TTC549 (cell line): ENCODE data around the gene DUT.
A peak's percentile ranks its signal among the peaks of the same experiment; 100 is the strongest.
"Not testable (repeated sequence)": the region's sequence is repeated elsewhere in the genome, so short reads cannot be mapped to it uniquely, and the experiment has no call there.

Experiments used
- FAIRE-seq: peaks from 2 replicates; lab custom pipeline; 2012; peaks lifted over from hg19 to GRCh38; lab: Jason Lieb, UNC

DUT gene

GRCh38 chr15:48330855-48331795 is at the start of gene DUT:
TSS of gene DUT (plus strand) at chr15:48331429. CDS start at chr15:48331516, 87 bp downstream.
- FAIRE-seq = no peak

GRCh38 chr15:48281674-48282073 is 49.6 kb upstream of the DUT start:
- FAIRE-seq = no peak

- no peak for FAIRE-seq
Observed at GRCh38 chr15:48282216-48282615, 49.0 kb upstream of the DUT start.

DNA sequence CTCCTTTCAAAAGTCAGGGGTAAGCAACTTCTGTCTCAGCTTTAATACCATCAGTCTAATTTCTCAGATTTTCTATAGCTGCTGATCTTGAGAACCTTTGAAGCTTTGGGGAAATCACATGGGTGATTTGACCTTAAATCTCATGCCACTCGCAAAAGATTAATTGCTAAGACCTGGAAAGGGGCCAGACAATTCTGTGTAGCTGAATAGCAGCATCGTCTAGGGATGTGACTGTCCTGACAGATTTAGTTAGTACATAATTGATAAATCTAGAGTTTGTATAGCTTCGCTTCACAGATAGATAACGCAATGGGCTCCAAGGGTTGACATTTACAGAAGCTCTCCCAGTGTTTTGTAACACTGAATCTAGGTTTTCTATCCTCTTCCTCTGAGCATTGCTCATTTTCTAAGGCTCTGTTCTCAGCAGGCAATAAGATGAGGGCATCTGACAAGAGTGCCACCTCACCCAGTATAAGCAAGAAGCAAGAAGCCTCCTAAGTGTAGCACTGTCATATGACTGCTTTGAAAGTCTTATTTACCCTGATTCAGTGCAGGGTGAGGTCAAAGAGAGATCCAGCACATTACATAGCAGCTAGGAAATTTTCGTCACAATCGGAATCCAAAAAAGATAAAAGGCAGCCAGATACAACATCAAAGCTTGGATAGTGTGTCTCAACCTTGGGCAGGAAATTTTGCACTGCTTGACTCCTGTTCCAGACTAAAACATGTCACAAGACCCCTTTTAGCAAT is 47.7 kb upstream of the DUT start:
- no peak for FAIRE-seq

- FAIRE-seq = peak; percentile 62
Observed at GRCh38 chr15:48285329-48286214, 45.7 kb upstream of the DUT start.

GRCh38 chr15:48289628-48290027 is 41.6 kb upstream of the DUT start:
- FAIRE-seq = no peak

DNA sequence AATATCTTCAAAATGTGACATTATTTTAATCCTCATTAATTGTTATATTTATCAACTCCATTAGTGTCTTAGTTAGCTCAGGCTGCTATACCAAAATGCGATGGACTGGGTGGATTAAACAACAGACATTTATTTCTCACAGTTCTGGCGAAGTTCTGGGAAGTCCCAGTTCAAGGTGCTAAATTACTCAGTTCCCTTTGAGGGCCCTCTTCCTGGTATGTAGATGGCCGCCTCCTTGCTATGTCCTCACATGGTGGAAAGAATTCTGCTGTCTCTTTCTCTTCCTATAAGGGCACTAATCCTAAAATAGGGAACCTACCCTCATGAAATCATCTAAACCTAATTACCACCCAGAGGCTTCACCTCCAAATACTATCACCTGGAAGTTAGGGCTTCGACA is 38.8 kb upstream of the DUT start:
- FAIRE-seq = no peak

GRCh38 chr15:48297668-48298067 is 33.6 kb upstream of the DUT start:
- no peak for FAIRE-seq

DNA sequence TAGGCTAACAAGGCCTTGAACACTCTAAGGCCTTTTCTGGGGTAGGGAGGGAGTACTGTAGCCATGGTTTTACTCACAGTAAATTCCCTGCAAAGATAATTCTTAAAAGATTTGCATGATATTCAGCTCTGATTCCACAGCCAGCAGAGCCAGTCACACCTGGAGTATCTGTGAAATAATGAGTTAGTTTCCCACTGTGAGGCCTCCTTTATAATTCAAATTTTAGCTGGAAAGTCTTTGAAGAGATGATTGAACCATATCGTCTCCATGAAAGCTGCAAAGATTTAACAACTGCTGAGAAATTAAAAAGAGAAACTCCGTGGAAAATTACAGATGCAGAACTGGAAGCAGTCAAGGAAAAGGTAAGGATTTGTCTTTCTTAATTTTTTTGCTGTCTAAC is 32.3 kb upstream of the DUT start:
- no peak for FAIRE-seq

DNA sequence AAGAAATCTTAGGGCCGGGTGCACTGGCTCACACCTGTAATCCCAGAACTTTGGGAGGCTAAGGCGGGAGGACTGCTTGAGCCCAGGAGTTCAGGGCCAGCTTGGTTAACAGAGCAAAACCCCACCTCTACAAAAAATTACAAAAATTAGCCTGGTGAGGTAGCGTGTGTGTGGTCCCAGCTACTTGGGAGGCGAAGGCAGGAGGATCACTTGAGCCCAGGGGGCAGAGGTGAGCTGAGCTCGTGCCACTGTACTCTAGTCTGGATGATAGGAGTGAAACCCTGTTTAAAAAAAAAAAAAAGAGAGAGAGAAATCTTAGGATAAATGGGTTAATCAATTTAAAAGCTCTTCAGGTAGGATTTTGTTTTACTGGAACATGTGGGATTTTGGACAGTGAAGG is 31.2 kb upstream of the DUT start:
- no peak for FAIRE-seq

- no peak for FAIRE-seq
Observed at GRCh38 chr15:48304398-48304797, 26.8 kb upstream of the DUT start.

DNA sequence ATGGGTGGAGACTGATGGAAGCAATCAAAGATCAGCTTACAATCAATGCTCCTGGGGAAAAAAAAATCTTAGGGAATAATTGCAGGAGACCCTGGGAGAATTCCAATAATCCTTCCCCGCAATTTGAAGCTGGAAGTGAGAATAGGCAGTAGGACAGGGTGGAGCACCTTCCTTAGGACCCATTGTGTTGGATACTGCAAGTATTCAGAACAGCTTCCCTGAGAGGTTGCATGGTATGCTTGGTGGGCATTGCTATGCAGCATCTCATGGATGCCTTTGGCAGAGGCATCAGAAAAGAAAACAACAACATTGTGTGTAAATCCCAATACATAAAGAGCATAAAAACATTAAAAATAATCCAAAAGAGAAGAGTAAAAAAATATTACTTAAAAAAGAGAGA is 24.6 kb upstream of the DUT start:
- no peak for FAIRE-seq

GRCh38 chr15:48307586-48307985 is 23.6 kb upstream of the DUT start:
- no peak for FAIRE-seq

GRCh38 chr15:48309740-48310139 is 21.5 kb upstream of the DUT start:
- FAIRE-seq = no peak

GRCh38 chr15:48313216-48313615 is 18.0 kb upstream of the DUT start:
- FAIRE-seq = no peak

DNA sequence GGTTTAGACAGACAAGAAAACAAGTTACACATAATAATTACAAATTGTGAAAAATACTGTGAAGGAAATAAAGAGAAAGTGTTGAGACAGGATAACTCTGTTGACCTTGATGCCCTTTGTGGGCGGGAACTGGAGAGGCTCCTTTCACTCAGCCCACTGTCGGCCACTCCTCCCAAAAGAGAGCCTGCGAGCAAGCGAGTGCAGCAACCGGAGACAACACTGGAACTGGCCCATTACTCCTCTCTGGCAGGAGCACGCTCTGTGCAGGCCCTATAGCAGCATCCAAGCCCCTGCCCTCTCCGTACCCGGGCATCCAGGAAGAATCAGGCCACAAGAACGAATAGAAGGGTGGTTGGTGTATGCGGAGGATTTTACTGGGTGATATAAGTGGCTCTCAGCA is 16.2 kb upstream of the DUT start:
- FAIRE-seq = no peak

GRCh38 chr15:48317221-48317620 is 14.0 kb upstream of the DUT start:
- no peak for FAIRE-seq

GRCh38 chr15:48318131-48318530 is 13.1 kb upstream of the DUT start:
- FAIRE-seq = no peak

DNA sequence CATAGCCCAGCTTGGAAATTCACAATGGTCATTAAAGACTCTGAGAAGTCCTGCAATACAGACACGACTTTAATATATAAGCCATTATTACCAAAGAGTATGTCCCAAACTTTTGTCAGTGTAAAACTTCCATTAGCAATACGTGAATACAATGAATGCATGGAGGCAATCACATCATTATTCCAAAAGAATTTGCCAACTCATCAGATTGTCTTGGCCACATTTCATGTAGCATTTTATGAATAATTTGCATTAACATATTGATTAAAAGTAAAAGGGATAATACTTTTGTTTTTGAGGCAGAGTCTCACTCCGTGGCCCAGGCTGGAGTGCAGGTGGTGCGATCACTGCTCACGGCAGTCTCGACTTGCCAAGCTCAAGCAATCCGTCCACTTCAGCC is 7.9 kb upstream of the DUT start:
- no peak for FAIRE-seq

GRCh38 chr15:48324949-48325348 is 6.3 kb upstream of the DUT start:
- FAIRE-seq = no peak

DNA sequence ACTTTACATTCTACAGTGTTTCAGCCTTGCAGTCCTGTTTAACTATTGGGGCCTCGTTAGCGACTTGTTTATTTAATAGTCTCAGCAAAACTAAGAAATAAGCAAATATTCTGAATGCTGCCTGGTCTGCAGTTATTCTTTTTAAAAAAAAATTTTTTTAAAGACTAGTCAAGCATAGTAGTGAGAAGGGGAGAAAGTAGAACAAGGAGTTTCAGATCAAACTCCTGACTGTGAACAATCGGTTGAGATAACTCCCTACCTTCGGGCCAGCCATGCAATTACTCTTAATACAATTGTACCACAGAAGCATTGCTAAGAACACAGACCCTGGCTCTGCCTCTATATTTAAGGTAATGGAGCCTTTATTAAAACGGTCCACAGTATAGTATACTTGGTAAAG is 5.8 kb upstream of the DUT start:
- no peak for FAIRE-seq

DNA sequence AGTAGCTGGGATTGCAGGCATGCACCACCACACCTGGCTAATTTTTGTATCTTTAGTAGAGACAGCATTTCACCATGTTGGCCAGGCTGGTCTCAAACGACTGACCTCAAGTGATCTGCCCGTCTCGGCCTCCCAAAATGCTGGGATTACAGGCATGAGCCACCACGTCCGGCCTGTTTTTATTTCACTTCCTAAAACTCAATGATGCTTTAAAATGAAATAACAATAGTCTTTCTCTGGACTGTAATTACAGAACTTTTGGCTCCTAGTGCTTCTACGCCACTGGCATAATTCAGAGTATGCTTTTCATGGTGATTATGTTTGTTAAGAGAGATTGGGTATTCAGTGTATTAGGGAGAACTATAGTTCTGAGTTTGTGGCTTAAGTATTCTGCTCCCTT is 5.0 kb upstream of the DUT start:
- not testable (repeated sequence) for FAIRE-seq
